ENCODE data around the gene SH3PXD2A.

SH3PXD2A gene

DNA sequence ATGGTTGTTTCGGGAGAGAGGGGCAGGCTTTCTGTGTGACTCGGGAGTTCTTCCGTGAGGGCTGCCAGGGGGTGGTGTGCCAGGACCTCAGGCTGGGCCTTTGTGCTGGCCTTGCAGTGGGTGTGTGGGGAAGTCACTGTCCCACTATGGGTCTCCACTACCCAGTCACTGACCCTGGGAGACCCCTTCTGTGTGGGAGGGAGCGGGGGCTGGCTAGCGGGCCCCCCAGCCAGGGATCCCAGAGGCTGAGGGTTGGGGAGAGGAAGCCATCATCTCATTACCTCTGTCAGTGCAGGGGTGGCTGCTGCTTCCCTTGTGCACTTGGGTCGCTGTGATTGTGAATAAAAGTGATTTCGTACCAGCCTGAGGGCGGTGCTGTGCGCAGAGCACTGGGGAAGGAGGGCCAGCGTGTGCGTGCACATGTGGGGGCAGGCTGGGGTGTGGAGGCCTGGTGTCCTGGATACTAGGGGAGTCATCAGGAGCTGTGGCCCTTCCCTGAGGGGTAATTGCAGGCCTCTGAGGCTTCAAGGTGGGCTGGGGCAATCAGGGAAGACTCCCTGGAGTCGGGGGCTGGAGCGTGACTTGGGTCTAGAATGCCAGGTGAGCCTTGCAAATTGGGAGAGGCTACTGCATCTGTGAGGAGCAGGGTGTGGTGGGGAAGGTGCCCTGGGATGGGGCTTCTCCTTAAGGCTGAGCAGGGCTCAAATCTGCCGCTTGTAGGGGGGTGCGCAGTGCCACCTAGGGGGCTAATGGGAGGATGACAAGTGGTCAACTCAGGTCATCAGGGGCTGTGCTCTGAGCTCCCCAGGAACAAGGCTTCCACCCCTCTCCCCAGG is 263.0 kb downstream of the SH3PXD2A start:
- no peak for FAIRE-seq
- DNase-seq (ENCODE audit: insufficient read length, low spot score), result peak; percentile 78
- TF ChIP-seq POLR2A (IDR thresholded peaks at IDR 0.05; ENCODE audit: low read depth, low read length), result no peak

DNA sequence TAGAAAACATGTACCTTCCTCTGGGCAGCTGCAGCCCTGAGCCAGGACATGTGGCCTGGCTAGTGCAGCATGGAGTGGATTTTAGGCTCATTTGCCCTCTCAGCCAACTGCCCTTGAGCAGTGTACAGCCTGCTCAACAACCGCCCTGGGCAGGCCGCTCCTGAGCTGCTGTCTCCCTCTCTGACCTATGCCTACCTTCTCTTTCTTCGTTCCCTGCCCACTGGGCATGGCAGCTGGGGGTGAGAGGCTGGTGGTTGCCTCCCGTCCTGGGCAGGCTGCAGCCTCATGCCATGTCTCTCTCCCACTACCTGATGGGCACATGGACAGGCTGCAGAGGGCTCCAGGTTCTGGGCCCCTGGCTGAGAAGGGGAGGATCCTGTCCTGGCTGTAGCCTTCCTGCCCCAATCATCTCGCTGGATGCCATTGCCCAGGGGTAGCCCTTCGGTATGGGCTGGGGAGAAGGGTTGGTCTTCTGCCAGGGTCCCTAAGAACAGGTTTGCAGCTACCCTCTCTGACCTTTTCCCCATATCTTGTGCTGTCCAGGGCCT is 264.6 kb downstream of the SH3PXD2A start:
- no peak for FAIRE-seq
- DNase-seq (ENCODE audit: insufficient read length, low spot score), result no peak
- TF ChIP-seq POLR2A (IDR thresholded peaks at IDR 0.05; ENCODE audit: low read depth, low read length), result no peak

DNA sequence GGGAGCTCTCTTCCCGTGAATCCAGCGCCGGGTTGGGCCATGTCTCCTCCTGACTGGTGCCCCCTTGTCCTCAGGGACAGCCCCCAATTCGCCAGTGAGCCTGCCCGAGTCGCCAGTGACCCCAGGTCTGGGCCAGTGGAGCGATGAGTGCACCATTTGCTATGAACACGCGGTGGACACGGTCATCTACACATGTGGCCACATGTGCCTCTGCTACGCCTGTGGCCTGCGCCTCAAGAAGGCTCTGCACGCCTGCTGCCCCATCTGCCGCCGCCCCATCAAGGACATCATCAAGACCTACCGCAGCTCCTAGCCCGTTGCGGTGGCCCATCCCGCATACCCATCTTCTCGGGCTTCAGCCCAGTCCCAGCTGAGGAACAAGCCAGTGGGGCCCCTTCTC is 265.3 kb downstream of the SH3PXD2A start:
- FAIRE-seq, result no peak
- DNase-seq (ENCODE audit: insufficient read length, low spot score), result no peak

DNA sequence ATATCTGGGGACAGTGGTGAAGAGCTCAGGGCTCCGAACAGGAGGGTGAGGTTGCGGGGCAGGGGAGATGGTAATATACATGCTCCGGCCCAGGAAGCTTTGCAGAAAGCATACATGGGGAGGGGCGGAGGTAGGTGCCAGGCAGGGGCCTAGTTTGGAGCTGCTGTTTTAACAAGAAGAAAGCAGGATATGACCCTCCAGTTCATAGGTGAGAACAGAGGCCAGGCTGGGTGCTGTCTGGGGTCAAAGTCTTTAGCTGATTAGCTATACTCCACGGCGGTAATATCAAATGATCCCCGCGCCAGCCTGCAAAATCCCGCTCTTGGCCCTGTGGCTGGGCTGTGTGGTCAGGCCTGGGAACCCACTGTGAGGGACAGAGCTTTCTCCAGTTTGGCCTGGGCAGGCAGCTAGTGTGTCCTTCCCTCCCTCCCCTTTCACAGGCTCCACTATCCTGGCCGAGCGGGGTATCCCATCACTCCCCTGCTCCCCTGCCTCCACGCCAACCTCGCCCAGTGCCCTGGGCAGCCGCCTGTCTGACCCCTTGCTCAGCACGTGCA is 266.2 kb downstream of the SH3PXD2A start:
- FAIRE-seq (no peak), DNase-seq (ENCODE audit: insufficient read length, low spot score) (no peak)
- no peak for TF ChIP-seq POLR2A (IDR thresholded peaks at IDR 0.05; ENCODE audit: low read depth, low read length)

More for the DNA sequence above, 265.3 kb downstream of the SH3PXD2A start:
- TF ChIP-seq POLR2A (IDR thresholded peaks at IDR 0.05; ENCODE audit: low read depth, low read length), result no peak

DNA sequence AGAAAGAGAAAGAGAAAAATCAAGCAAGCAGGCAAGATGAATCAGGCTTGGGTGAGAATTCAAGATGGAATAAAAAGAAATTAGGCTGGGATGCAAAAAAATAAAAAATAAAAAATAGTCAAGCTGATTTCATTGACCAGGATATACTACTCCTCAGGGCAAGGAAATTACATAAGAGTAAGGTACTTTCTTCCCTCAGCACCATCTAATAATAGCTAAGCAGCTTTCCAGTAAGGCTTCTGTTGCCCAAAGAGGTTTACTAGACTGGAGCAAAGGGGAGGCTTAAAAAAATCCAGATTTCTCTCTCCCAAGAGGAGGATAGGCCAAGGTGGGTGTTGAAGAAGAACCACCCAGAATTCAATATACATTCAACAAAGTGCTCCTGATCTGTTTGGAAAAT is 268.3 kb downstream of the SH3PXD2A start:
- DNase-seq (ENCODE audit: insufficient read length, low spot score) (no peak), FAIRE-seq (no peak)
- TF ChIP-seq POLR2A (IDR thresholded peaks at IDR 0.05; ENCODE audit: low read depth, low read length), result no peak

DNA sequence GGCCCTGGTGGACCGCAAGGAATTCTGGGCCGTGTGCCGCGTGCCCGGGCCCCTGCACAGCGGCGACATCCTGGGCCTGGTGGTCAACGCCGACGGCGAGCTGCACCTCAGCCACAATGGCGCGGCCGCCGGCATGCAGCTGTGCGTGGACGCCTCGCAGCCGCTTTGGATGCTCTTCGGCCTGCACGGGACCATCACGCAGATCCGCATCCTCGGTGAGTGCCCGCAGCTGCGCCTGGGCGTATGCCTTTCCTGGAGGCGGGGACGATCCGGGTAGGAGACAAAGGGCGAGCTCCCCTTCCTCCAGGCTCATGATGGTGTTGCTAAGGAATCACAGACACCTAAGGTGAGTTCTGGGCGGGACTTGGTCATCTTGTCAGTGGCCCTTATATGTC is 270.4 kb downstream of the SH3PXD2A start:
- FAIRE-seq, result no peak

DNA sequence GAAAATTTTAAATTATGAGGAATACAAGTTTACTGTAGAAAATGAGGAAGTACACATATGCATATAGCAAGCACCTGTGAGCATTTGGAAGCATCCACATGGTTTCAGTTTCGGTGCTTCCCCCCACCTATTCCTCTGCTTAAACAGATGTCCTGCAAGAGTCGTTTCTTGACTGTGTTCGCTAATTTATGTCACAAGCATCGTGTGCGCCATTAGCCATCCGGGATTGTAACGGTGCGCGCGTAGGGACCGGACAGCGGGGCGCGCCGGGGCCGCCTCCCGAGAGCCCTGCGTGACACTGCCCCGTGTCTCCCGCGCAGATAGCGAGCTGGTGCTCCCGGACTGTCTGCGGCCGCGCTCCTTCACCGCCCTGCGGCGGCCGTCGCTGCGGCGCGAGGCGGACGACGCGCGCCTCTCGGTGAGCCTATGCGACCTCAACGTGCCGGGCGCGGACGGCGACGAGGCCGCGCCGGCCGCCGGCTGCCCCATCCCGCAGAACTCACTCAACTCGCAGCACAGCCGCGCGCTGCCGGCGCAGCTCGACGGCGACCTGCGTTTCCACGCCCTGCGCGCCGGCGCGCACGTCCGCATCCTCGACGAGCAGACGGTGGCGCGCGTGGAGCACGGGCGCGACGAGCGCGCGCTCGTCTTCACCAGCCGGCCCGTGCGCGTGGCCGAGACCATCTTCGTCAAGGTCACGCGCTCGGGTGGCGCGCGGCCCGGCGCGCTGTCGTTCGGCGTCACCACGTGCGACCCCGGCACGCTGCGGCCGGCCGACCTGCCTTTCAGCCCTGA is 271.0 kb downstream of the SH3PXD2A start:
- DNase-seq (ENCODE audit: insufficient read length, low spot score) (no peak), FAIRE-seq (no peak)
- TF ChIP-seq POLR2A (IDR thresholded peaks at IDR 0.05; ENCODE audit: low read depth, low read length), result no peak

More for the DNA sequence above, 270.4 kb downstream of the SH3PXD2A start:
- no peak for DNase-seq (ENCODE audit: insufficient read length, low spot score)
- no peak for TF ChIP-seq POLR2A (IDR thresholded peaks at IDR 0.05; ENCODE audit: low read depth, low read length)

DNA sequence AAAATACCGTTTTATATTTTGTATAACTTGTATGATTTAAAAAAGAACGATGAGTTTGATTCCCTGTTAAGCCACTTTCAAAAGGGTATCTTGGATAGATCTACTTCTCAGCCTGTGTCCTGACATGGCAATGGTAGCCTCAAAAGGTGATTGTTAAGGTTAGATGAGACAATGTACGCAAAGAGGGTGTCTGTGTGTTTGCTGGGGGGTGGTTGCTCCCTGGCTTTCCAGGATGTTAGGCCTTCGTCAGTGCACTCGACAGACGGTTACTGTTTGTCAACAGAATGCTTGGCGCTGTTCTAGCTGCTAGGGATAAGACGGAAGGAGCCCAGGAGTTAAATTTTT is 271.5 kb downstream of the SH3PXD2A start:
- FAIRE-seq, result no peak
- no peak for TF ChIP-seq POLR2A (IDR thresholded peaks at IDR 0.05; ENCODE audit: low read depth, low read length)
- DNase-seq (ENCODE audit: insufficient read length, low spot score), result no peak

DNA sequence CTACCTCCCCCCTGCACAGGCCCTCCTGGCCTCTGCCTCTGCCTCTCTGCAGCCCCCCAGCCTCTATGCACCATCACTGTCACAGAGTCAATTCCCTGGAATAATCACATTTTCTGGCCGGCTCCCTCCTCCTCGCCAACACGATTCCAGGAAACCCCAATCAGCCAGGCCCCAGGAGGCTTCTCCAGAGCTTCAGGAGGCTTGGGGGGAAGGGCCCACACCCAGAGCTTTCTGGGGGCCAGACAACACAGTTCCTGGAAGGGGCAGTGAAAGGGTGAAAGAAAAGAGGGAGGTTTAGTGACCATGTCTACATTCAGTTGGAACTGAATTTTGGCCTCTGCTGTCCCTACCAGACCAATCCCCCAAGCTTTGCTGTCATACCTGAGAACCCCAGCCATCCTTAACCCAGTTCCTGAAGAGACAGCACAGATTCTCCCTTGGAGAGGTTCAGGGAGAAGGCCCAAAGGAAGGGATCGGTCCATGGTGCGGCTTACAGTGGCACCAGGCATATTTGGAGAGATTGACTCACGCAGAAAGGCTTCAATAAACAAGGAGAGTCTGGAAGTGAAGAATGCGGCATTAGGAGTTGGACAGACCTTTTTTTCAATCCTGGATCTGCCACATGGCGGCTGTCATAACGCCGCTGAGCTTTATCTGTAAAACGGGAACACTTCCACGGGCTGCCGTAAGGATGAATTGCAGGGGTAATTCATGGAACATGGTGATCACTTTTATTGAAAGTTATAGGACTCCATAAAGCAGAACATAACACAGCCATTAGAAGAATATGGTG is 272.8 kb downstream of the SH3PXD2A start:
- no peak for FAIRE-seq
- no peak for TF ChIP-seq POLR2A (IDR thresholded peaks at IDR 0.05; ENCODE audit: low read depth, low read length)

DNA sequence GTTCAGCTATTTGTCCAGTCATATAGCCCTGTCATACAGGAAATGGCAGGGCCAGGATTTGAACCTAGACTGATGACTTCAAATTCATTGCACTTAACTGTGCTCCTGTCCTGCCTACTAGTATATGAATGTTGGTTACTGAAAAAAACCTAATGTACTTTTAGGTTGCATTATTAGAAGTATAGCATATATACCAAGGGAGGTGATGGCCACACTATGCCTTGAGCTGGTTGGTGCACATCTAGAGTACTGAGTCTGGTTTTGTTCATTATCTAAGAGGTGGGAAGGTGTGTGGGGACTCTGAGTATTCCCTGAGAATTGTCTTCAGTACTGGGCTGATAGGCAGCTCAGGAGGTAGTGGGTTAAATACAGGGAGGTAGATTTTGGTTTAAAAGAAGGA is 273.9 kb downstream of the SH3PXD2A start:
- FAIRE-seq, result no peak
- no peak for DNase-seq (ENCODE audit: insufficient read length, low spot score)
- no peak for TF ChIP-seq POLR2A (IDR thresholded peaks at IDR 0.05; ENCODE audit: low read depth, low read length)

More for the DNA sequence above, 272.8 kb downstream of the SH3PXD2A start:
- no peak for DNase-seq (ENCODE audit: insufficient read length, low spot score)

DNA sequence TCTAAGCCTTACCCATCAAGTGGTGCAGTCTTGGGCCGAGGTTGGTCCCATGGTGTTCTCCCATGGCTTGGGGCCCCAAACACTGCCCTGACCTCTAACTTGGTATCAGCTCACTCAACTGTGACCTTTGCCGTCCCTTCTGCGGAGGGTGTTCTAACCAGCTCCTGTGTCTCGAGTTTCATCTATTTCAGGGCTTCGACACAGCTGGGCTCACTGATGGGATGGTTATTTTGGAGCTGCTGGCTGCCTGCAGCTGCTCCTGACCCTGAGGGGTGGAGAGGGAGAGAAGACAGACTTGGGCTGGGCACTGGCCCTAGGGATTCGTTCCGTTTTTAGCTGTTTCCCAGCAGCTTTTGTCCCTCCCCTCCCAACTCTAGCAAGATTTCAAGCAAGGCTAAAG is 274.9 kb downstream of the SH3PXD2A start:
- DNase-seq (ENCODE audit: insufficient read length, low spot score) (no peak), FAIRE-seq (no peak)
- TF ChIP-seq POLR2A (IDR thresholded peaks at IDR 0.05; ENCODE audit: low read depth, low read length), result no peak

DNA sequence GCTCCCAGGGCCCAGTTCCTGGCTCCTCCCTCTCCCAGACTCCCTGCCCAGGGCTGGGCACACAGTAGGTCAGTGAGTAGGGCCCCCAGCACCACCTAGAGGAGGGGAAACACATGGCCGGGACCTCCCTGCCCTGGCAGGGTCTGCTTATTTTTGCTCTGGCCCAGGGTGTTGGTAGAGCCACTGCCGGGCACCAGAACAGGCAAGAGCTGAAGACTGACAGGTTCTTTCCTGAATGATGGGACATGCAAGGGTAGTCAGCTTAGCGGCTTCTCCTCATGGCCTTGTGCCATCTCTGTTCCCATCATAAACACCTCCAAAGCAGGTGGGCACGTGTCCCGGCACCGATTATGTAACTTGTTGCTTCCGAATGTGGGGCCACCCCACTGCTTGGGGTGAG is 275.4 kb downstream of the SH3PXD2A start:
- DNase-seq (ENCODE audit: insufficient read length, low spot score) (no peak), FAIRE-seq (no peak)
- TF ChIP-seq POLR2A (IDR thresholded peaks at IDR 0.05; ENCODE audit: low read depth, low read length), result no peak

DNA sequence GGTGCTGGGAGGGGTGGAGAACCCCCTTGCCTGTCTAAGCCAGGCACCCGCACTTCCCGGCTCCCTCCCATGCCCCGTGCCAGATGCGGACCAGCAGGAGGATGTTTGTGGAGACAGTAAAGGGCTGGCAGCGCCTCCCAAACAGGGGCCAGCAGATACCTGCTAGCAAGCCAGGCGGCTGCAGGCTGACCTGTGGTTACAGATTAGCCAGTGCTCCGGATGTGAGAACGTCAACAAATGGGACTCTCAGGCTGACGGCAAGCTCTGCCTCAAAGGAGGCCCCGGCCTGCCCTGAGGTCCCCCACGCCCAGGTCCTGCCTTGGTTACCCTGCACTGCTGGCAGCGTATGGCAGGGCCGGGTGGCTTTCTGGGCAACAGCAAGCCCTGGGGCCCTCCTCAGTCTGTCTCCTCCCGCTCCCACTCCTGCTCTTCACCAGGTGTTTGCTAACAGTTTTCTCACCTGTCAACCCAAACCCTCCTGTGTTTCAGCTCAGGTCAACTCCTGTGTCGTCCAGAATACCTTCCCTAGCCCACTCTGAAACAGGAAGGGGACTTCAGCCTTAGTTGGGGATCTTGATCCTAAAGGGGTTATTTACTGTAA is 276.5 kb downstream of the SH3PXD2A start:
- FAIRE-seq (no peak), DNase-seq (ENCODE audit: insufficient read length, low spot score) (no peak)
- TF ChIP-seq POLR2A (IDR thresholded peaks at IDR 0.05; ENCODE audit: low read depth, low read length), result no peak

Data from H54 (cell line).